Measurements from ENCODE around the gene FAXDC2. TPM values are rescaled to one million over a fixed set of nuclear protein-coding genes. Genes with fewer than 3 reads are reported as not detected.

The FAXDC2 gene
- total and polyA plus RNA-seq, 2 donors (not counting 1 experiment from before 2014, with no cell fraction given) = 11.9 to 20.6 TPM

GRCh38 chr5:154862766-154863165, 12.4 kb upstream of the FAXDC2 start:
- H3K9ac ChIP-seq (ENCODE audit: insufficient read depth, low read length) = no peak overlapping the region
- peaks cover 4% of the 10 kb centered on the region for H3K36me3 ChIP-seq (ENCODE audit: control insufficient read depth, insufficient read depth, low read length)
- peak in 1 of 2 donors; percentile 57 for DNase-seq (ENCODE audit: low read depth in 2 of 2)
- TF ChIP-seq CTCF (conservative IDR thresholded peaks at IDR 0.05 in 1 of 2, IDR thresholded peaks at IDR 0.05 in 1 of 2; ENCODE audit: low read depth in 1 of 2, low read length in 2 of 2) (no peak), EZH2 (IDR thresholded peaks at IDR 0.05; ENCODE audit: low read length, missing control alignments) (no peak)
- no peak overlapping the region for H3K27ac ChIP-seq (ENCODE audit: insufficient read depth, low read length)
- H3K4me2 ChIP-seq (ENCODE audit: extremely low read depth, insufficient read depth, low read length) = no peak overlapping the region
- no peaks in the 10 kb centered on the region for H3K9me3 ChIP-seq (ENCODE audit: control insufficient read depth, insufficient read depth, low read depth, low read length)
- H2AFZ ChIP-seq (ENCODE audit: low read length) = no peak overlapping the region
- H3K79me2 ChIP-seq (ENCODE audit: control insufficient read depth, insufficient read depth, low read length) = peaks cover 66% of the 10 kb centered on the region
- H3K4me3 ChIP-seq (replicated peaks in 1 of 4; ENCODE audit: control extremely low read depth in 1 of 4, insufficient read depth in 1 of 4, low read depth in 3 of 4, low read length in 4 of 4) = no peak overlapping the region
- H4K20me1 ChIP-seq (ENCODE audit: control insufficient read depth, extremely low read depth, insufficient read depth, low read length) = no peaks in the 10 kb centered on the region
- H3K4me1 ChIP-seq (ENCODE audit: control insufficient read depth, extremely low read depth, insufficient read depth, low read length) = peaks cover 11% of the 10 kb centered on the region
- H3K27me3 ChIP-seq (ENCODE audit: control insufficient read depth, insufficient read depth, low read length) = no peaks in the 10 kb centered on the region

- Histone ChIP-seq H3K9me3 (ENCODE audit: control insufficient read depth, insufficient read depth, low read depth, low read length) (no peaks in the 10 kb centered on the region), H3K36me3 (ENCODE audit: control insufficient read depth, insufficient read depth, low read length) (peaks cover 4% of the 10 kb centered on the region), H3K4me1 (ENCODE audit: control insufficient read depth, extremely low read depth, insufficient read depth, low read length) (peaks cover 11% of the 10 kb centered on the region), H3K4me2 (ENCODE audit: extremely low read depth, insufficient read depth, low read length) (no peak overlapping the region), H4K20me1 (ENCODE audit: control insufficient read depth, extremely low read depth, insufficient read depth, low read length) (no peaks in the 10 kb centered on the region), H2AFZ (ENCODE audit: low read length) (no peak overlapping the region), H3K27me3 (ENCODE audit: control insufficient read depth, insufficient read depth, low read length) (no peaks in the 10 kb centered on the region), H3K79me2 (ENCODE audit: control insufficient read depth, insufficient read depth, low read length) (peaks cover 66% of the 10 kb centered on the region), H3K9ac (ENCODE audit: insufficient read depth, low read length) (no peak overlapping the region), H3K4me3 (replicated peaks in 1 of 4; ENCODE audit: control extremely low read depth in 1 of 4, insufficient read depth in 1 of 4, low read depth in 3 of 4, low read length in 4 of 4) (no peak overlapping the region), H3K27ac (ENCODE audit: insufficient read depth, low read length) (no peak overlapping the region)
- DNase-seq (ENCODE audit: low read depth in 2 of 2) = no peak
- TF ChIP-seq CTCF (conservative IDR thresholded peaks at IDR 0.05 in 1 of 2, IDR thresholded peaks at IDR 0.05 in 1 of 2; ENCODE audit: low read depth in 1 of 2, low read length in 2 of 2) = no peak
- TF ChIP-seq EZH2 (IDR thresholded peaks at IDR 0.05; ENCODE audit: low read length, missing control alignments) = no peak
Observed at GRCh38 chr5:154861946-154862345, 11.5 kb upstream of the FAXDC2 start.

- peak overlapping the region; percentile 71 to 99 (median 83) for H3K4me3 ChIP-seq (replicated peaks in 1 of 4; ENCODE audit: control extremely low read depth in 1 of 4, insufficient read depth in 1 of 4, low read depth in 3 of 4, low read length in 4 of 4)
- H3K27me3 ChIP-seq (ENCODE audit: control insufficient read depth, insufficient read depth, low read length) = no peaks in the 10 kb centered on the region
- peak overlapping the region; percentile 95 for H3K4me2 ChIP-seq (ENCODE audit: extremely low read depth, insufficient read depth, low read length)
- H3K9ac ChIP-seq (ENCODE audit: insufficient read depth, low read length) = no peak overlapping the region
- H3K9me3 ChIP-seq (ENCODE audit: control insufficient read depth, insufficient read depth, low read depth, low read length) = no peaks in the 10 kb centered on the region
- DNase-seq (ENCODE audit: low read depth in 2 of 2) = no peak
- H3K36me3 ChIP-seq (ENCODE audit: control insufficient read depth, insufficient read depth, low read length) = peaks cover 4% of the 10 kb centered on the region
- no peaks in the 10 kb centered on the region for H4K20me1 ChIP-seq (ENCODE audit: control insufficient read depth, extremely low read depth, insufficient read depth, low read length)
- peaks cover 9% of the 10 kb centered on the region for H3K4me1 ChIP-seq (ENCODE audit: control insufficient read depth, extremely low read depth, insufficient read depth, low read length)
- peaks cover 66% of the 10 kb centered on the region for H3K79me2 ChIP-seq (ENCODE audit: control insufficient read depth, insufficient read depth, low read length)
- no peak overlapping the region for H2AFZ ChIP-seq (ENCODE audit: low read length)
- H3K27ac ChIP-seq (ENCODE audit: insufficient read depth, low read length) = no peak overlapping the region
- no peak for TF ChIP-seq EZH2 (IDR thresholded peaks at IDR 0.05; ENCODE audit: low read length, missing control alignments)
- TF ChIP-seq CTCF (conservative IDR thresholded peaks at IDR 0.05 in 1 of 2, IDR thresholded peaks at IDR 0.05 in 1 of 2; ENCODE audit: low read depth in 1 of 2, low read length in 2 of 2) = no peak
Observed at GRCh38 chr5:154860765-154861164, 10.4 kb upstream of the FAXDC2 start.

Measured in fibroblast of lung (primary cell).